Activated naive CD4-positive, alpha-beta T cell treated with anti-CD3 and anti-CD28 coated beads, Interleukin-2, amount 50 U/mL, for 24 hours (primary cell): ENCODE data around the gene ACSBG1.
A peak's percentile ranks its signal among the peaks of the same experiment; 100 is the strongest.

Source experiments
- H3K27ac Mint-ChIP-seq: one replicate; pipeline ENCODE4 v1.8.0; 2021; ENCODE audit warnings: mild to moderate bottlenecking, mixed read lengths
- H3K27me3 Mint-ChIP-seq: one replicate; pipeline ENCODE4 v1.8.0; 2021; ENCODE audit warnings: mixed read lengths
- H3K36me3 Mint-ChIP-seq: one replicate; pipeline ENCODE4 v1.8.0; 2021; ENCODE audit warnings: mixed read lengths
- H3K4me1 Mint-ChIP-seq: one replicate; pipeline ENCODE4 v1.8.0; 2021; ENCODE audit warnings: mixed read lengths
- H3K4me3 Mint-ChIP-seq: one replicate; pipeline ENCODE4 v1.8.0; 2021; ENCODE audit warnings: mild to moderate bottlenecking, mixed read lengths
- H3K9me3 Mint-ChIP-seq: one replicate; pipeline ENCODE4 v1.8.0; 2021; ENCODE audit warnings: mixed read lengths

ACSBG1 gene

DNA sequence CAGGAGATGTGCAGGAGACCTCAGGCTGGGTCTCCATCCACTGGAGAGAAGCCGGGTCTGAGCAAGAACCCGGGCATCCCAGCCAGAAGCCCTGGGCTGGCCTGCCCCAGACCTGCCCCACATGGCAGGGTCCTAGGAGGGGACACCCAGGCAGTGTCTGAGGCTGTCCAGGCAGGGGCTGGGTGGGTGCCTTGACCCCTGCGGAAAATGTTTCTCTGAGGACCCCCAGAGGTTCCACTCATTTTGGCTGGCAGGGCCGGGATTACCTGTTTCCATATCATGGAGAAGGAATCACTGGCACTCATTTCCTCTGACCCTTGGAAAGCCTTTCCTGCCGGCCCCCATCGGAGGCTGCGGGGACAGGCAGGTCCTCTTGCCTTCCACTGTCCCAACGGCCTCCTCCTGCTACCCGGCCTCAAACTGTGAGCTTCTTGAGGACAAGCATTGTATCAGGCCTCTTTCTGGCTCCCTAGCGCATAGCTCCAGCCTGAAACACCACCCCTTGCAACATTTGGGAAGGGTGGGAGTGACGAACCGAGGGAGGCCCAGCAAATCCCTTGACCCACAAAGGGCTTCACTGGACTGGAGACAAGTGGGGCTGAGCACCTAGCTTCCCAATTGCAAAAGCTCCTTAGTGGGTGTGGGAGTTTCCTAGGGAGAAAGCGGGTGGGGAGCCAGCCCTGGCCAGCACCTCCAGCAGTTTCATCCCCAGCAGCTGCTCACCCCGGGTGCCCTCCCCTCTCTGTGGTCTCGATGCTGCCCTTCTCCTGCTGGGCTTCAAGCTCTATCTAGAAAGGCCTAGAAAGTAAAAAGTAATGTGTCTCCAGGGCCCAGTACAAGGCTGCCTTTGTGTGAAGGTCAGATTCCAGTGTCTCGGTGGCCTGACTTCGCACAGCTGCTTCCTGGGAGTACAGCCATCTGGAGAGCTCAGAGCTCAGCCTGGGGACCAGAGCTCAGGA, 29.7 kb downstream of the ACSBG1 start:
- H3K9me3 Mint-ChIP-seq, result no peaks in the 10 kb centered on the region
- H3K4me1 Mint-ChIP-seq, result no peaks in the 10 kb centered on the region
- no peak overlapping the region for H3K27ac Mint-ChIP-seq
- H3K4me3 Mint-ChIP-seq, result no peak overlapping the region
- H3K36me3 Mint-ChIP-seq, result no peaks in the 10 kb centered on the region
- H3K27me3 Mint-ChIP-seq, result no peaks in the 10 kb centered on the region

DNA sequence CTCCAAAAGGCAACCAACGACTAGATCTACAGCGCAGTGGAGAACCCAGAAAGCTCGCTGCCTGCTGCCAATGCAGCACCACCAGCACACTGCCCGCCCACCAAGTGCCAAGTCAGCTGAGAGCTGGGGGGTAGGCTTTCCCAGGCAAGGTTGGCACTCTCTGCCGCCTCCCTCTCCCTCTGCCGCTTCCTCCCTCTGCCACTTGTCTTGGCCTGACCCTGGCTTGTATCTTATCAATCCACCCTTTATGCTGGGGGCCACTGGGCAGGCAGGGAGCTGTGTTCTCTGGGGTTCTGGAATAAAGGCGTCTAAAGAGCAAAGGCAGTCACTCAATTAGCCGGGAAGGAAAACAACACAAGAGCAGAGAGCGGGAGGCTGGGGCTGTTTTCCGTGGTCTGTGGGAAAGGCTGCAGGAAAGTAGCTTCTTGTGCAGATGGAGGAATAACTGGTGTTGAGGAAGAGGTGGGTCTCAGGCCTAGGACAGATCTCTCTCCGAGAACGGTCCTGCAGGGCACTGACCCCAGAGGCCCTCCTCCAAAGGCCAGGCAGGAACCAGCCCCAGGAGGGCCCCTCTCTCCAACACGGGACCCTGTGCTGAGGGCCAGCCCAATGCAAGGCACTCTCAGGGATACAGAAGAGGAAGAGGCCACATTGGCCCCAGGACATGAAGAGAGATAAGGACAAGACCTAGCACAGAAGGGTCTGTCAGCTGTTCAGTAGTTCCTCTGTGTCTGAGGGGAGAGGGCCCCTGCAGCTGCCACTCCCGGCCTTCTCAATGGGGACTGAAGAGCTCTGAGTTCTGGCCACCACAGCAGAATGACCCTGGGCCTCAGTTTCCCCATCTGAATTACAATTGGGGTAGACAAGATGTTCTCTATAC, 30.8 kb downstream of the ACSBG1 start:
- H3K27me3 Mint-ChIP-seq, result no peaks in the 10 kb centered on the region
- no peaks in the 10 kb centered on the region for H3K9me3 Mint-ChIP-seq
- H3K27ac Mint-ChIP-seq, result peak overlapping the region; percentile 23

DNA sequence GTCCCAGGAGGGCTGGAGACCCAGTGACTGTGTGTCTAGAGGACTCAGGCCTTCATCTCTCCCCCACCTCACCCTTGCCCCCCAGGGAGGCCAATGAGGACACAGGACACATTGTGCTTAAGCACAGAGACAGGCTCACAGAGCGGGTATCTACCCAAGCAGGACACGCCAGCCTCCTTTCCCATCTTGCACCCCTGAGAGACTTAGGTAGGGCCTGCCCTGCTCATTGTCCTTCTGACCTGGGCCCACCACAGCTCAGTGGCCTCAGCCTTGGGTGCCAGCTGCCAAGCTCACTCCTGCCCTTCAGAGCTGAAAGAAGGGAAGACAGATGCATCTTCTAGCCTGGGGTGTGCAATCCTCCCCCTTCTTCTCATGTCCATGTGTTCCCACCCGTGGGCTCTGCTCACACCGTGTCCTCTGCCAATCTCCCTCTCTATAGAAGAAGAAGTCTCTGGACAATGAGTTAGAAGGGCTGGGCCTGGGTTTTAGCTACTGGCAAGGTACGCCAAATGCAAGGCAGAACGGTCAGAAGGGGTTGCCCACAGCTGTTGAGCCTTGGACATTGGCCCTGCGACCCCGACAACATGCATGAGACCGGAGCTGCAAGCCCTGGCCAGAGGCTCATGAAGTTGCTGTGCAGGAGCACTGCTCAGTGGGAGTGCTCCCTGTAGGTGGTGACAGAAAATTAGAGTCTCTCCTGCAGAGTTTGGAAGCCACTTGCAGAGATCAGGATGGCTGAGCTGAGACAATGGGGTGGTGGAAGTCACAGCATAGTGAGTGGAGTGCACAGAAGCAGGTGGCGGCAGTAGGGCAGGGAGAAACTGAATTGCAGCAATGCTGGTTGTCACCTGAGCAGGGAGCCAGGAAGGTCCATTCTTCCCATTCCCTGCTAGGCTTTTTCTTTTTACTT, 32.8 kb downstream of the ACSBG1 start:
- Mint-ChIP-seq H3K4me1 (no peaks in the 10 kb centered on the region), H3K4me3 (no peak overlapping the region), H3K36me3 (no peaks in the 10 kb centered on the region), H3K27me3 (no peaks in the 10 kb centered on the region), H3K27ac (no peak overlapping the region), H3K9me3 (no peaks in the 10 kb centered on the region)

More for the DNA sequence above, 30.8 kb downstream of the ACSBG1 start:
- Mint-ChIP-seq H3K4me3 (no peak overlapping the region), H3K4me1 (no peaks in the 10 kb centered on the region), H3K36me3 (no peaks in the 10 kb centered on the region)

DNA sequence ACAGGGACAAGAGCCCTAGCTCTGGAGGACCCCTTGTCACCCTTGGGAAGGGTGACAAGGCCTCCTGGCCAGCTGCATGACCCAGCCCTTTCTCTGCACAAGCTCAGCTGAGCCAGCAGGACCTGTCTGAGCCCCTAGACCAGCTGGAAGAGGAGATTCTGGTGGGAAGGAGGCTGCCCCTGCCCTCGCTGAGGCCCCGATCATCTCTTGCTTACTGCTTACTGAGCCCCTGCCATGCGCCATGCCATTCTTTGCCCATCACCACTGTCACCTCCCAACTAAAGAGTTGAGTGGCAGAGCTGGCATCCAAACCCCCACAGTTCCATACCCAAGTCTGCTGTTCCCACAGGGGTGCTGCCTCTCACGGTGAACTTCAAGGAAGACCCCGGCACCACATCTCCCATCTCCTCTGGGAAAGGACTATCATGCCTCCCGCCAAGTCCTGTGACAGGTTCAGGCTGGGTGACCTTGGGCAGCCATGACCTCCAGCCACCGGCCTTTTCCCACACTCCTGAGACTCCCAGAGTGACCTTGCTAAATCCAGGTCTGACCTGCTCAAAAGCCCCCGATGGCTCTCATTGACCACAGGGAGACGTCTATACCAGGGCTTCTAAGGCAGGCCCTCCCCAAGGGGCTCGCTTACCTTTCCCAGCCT, 34.0 kb downstream of the ACSBG1 start:
- H3K27me3 Mint-ChIP-seq, result no peaks in the 10 kb centered on the region
- H3K27ac Mint-ChIP-seq, result peak overlapping the region; percentile 9
- H3K9me3 Mint-ChIP-seq, result no peaks in the 10 kb centered on the region
- no peaks in the 10 kb centered on the region for H3K36me3 Mint-ChIP-seq
- H3K4me1 Mint-ChIP-seq, result no peaks in the 10 kb centered on the region
- H3K4me3 Mint-ChIP-seq, result no peak overlapping the region

DNA sequence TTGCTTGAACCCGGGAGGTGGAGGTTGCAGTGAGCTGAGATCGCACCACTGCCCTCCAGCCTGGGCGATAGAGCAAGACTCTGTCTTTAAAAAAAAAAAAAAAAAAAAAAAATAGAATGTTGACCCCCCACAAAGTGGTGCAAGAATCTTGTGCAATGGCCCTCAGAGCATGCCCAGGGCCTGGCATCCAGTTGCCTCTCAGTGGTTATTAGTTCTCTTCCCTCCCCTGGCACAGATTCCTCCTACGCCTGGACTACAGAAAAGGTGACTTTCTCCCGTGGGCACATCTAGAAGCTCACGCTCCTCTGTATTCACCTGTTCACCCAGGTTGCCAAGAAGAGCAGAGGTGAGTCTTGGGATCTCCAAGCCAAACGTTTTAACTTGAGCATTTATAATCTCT, 36.7 kb downstream of the ACSBG1 start:
- Mint-ChIP-seq H3K27ac (no peak overlapping the region), H3K27me3 (no peaks in the 10 kb centered on the region), H3K36me3 (no peaks in the 10 kb centered on the region), H3K4me3 (no peak overlapping the region), H3K9me3 (no peaks in the 10 kb centered on the region), H3K4me1 (no peaks in the 10 kb centered on the region)

DNA sequence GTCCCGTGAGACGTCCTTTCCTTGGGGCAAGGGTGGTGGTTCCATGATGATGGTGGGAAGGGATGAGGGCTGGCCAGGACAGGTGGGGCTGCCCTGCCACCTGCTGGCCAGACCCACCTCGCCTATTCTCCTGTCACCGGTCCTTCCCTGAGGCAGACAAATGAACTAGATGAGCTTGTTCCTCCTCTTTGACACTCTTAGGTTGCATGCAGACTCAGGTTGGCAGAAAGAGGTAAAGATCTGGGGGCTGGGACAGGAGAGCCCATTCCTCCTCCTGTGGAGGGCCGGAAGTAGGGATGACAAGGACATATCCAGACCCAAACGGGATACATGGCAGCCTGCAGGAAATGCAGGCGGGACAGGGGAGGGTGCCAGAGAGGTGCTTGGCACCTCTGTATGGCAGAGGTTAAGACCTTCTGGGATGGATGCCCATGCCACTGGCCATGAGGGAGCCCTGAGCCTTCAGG, 38.6 kb downstream of the ACSBG1 start:
- no peaks in the 10 kb centered on the region for H3K36me3 Mint-ChIP-seq
- no peaks in the 10 kb centered on the region for H3K27me3 Mint-ChIP-seq
- H3K9me3 Mint-ChIP-seq, result peaks cover 5% of the 10 kb centered on the region
- no peaks in the 10 kb centered on the region for H3K4me1 Mint-ChIP-seq
- no peak overlapping the region for H3K27ac Mint-ChIP-seq
- no peak overlapping the region for H3K4me3 Mint-ChIP-seq

DNA sequence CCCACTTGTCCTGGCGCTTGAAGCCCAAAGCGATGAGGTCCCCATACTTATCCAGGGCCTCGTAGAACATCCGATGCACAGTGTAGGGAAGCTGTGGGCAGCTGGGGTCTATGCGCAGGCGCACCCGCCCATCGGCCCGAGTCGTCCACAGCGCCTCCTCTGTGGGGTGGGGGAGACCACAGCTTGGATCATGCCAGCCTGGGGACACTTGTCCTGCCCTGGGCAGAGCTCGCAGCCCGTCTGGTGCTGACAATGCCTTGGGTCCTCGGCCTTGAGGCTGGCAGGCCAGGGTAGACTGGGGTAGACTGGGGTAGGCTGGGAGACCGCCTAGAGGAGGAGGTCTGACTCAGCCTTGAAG, 39.8 kb downstream of the ACSBG1 start:
- H3K27me3 Mint-ChIP-seq, result no peaks in the 10 kb centered on the region

DNA sequence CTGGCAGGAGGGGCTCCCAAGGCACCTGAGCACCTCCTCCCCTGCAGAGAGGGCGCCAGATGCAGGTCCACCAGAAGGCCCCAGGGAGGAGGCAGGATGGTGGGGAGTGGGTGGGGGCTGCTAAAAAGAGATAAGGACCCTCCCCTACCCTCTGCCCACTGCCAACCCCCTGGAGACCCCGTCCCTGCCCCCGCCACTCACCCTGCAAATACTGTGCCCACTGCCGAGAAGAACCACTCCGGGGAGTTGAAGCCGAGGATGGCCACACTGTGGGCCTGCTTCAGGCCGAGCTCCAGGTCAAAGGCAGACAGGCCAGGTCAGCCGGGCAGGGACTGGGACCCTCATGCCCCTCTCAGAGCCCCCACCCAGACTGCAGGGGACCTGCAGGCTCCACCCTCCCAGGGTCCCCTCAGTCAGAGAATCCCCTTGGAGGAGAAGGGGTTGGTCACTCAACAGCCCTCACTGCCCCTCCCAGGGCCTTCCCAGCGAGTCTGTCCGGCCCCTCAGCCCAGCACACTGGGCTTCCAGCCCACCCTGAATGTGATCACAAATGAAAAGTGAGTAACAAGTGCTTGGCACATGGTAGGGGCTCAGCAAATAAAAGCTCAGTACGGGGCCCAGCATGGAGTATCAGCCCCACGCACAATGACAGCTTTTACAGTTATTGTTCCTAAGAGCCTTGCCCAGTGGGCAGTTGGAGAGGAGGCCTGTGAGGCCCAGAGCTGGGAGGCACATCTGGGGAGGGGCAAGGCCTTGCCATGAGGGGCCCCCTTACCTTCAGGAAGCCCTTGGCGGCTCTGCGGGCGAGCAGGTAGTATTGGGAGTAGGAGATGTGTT, 40.4 kb downstream of the ACSBG1 start:
- Mint-ChIP-seq H3K9me3 (peaks cover 5% of the 10 kb centered on the region), H3K27me3 (no peaks in the 10 kb centered on the region), H3K4me3 (no peak overlapping the region), H3K36me3 (no peaks in the 10 kb centered on the region), H3K4me1 (no peaks in the 10 kb centered on the region), H3K27ac (no peak overlapping the region)

More for the DNA sequence above, 39.8 kb downstream of the ACSBG1 start:
- Mint-ChIP-seq H3K36me3 (no peaks in the 10 kb centered on the region), H3K9me3 (peaks cover 5% of the 10 kb centered on the region), H3K4me3 (no peak overlapping the region), H3K4me1 (no peaks in the 10 kb centered on the region), H3K27ac (no peak overlapping the region)

DNA sequence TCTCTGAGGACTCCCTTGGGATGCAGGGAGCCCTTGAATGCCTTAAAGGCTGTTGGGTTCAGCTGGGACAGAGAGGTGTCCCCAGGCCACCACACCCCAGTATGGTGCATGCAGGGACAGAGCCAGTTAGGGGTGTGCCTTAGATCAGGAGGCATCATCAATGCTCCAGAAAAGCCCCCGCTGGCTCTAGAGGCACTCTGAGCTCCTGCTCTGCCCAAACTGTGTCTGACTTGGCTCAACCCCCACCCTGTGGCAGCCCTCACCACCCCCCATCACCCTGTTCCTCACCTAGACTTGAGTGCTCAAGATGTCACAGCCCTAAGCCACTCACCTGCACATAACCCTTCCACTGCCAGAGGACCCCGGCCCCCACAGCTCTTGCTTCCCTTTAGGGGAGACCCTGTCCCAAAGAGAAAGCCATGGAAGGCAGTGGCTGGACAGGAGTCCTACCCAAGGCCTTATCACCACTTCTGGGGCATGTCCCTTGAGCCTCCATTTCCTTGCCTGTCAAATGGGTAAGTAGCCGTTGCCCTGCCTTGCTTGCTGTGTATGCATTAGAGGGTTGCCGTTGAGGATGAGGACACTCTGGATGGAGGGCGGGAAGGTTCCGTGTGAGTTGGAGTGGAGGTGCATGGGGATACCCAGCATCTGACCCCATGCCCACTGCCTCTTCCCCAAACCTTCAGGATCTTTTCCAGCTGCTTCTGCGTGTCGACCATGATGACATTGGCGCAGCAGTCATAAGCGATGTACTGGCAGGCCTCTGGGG, 41.4 kb downstream of the ACSBG1 start:
- Mint-ChIP-seq H3K36me3 (no peaks in the 10 kb centered on the region), H3K27ac (no peak overlapping the region), H3K4me1 (no peaks in the 10 kb centered on the region), H3K4me3 (no peak overlapping the region), H3K9me3 (peaks cover 5% of the 10 kb centered on the region), H3K27me3 (no peaks in the 10 kb centered on the region)

DNA sequence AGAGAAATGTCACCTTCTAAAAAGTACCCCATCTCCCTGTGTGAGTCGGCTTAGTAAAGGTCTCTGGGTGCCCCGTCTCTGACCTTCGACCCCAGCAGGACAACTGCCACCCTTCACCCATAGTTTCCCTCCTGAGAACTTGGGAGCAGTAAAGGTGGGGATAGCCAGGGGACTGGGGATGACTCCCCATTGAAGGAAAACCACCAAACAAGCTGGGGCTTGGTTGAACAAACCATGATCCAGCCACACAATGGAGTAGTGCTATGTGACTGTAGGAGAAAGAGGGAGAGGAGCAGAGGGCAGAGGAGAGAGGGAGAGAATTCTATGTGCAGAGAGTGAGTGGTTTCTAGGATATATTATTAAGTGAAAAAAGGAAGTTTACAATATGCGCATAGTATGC, 51.5 kb downstream of the ACSBG1 start:
- H3K27me3 Mint-ChIP-seq, result no peaks in the 10 kb centered on the region
- H3K4me1 Mint-ChIP-seq, result no peaks in the 10 kb centered on the region

DNA sequence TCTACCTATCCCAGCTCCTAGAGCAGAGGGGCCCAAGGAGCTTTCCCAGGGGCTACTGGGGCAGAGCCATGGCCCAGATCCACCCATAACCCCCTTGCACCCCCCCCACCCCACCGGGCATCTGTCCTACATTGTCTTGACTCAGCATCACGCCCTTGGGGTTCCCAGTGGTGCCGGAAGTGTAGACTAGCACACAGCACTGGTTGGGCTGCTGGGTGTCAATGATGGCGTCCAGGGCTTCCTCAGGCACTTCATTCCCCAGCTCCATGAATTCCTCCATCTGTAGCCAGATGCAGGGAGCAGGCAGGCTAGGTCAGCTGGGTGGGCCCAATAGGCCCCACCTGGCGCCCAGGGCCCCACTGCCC, 52.0 kb downstream of the ACSBG1 start:
- Mint-ChIP-seq H3K27ac (no peak overlapping the region), H3K4me1 (no peaks in the 10 kb centered on the region), H3K9me3 (no peaks in the 10 kb centered on the region), H3K27me3 (no peaks in the 10 kb centered on the region), H3K36me3 (no peaks in the 10 kb centered on the region), H3K4me3 (no peak overlapping the region)

More for the DNA sequence above, 51.5 kb downstream of the ACSBG1 start:
- Mint-ChIP-seq H3K36me3 (no peaks in the 10 kb centered on the region), H3K4me3 (no peak overlapping the region), H3K27ac (peak overlapping the region; percentile 44), H3K9me3 (no peaks in the 10 kb centered on the region)

DNA sequence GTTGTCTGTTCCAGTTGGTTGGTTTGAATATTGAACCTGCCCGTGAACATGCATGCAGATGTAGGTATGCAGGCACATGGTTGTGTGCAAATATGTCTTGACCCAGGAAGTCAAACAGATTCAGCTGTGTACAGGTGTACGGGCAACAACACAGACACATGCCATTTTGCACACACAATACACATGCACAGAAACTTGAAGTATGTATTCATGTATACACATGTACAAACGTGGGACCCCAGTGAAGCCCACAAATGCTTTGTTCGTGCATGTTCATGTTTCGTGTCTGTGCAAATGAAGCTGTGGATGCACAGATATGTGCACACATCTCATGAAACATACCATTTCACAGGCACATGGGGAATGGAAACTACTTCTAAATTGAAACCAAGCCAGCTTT, 54.5 kb downstream of the ACSBG1 start:
- Mint-ChIP-seq H3K4me3 (no peak overlapping the region), H3K27me3 (no peaks in the 10 kb centered on the region), H3K27ac (no peak overlapping the region), H3K36me3 (no peaks in the 10 kb centered on the region), H3K4me1 (peaks cover 1% of the 10 kb centered on the region), H3K9me3 (no peaks in the 10 kb centered on the region)

DNA sequence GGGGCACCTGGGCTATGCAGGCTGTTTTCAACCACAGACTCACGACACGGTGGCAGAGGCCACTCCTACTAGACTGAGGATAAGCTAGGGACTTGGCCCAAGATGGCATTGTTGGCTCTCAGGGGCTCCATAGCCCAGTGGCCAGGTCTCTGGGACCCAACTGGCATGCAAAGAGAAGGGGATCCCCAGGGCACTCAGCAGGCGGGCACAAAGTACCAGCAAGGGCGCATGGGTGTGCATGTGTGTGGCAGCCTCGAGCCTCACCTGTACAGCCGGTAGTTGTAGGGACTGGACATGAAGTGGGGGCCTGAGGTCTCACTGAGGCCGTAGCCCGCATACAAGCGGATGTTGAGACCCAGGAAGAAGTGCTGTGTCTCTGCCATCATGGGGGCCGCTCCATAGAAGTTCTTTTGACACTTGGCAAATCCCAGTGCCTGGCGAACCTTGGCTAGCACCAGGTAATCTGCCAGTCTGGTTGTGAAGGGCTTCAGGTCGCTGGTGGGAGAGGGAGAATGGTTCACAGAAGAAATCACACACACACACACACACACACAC, 55.0 kb downstream of the ACSBG1 start:
- H3K36me3 Mint-ChIP-seq, result peaks cover 2% of the 10 kb centered on the region
- no peak overlapping the region for H3K27ac Mint-ChIP-seq
- H3K4me3 Mint-ChIP-seq, result no peak overlapping the region
- no peaks in the 10 kb centered on the region for H3K27me3 Mint-ChIP-seq
- peaks cover 7% of the 10 kb centered on the region for H3K4me1 Mint-ChIP-seq
- no peaks in the 10 kb centered on the region for H3K9me3 Mint-ChIP-seq
